Measurements from ENCODE around the gene BRME1. TPM values are rescaled to one million over a fixed set of nuclear protein-coding genes. Genes with fewer than 3 reads are reported as not detected.

BRME1 gene
- total and polyA plus RNA-seq, 2 of the 13 experiments (the other 11 are each of a cell fraction or from before 2014, with no cell fraction given): 0.74 to 1.5 TPM

- TF ChIP-seq PLSCR1 (CRISPR knock-in tag; IDR thresholded peaks at IDR 0.05; ENCODE audit: borderline replicate concordance) (no peak), NR0B2 (CRISPR knock-in tag; IDR thresholded peaks at IDR 0.05) (no peak), TAF1 (CRISPR knock-in tag; IDR thresholded peaks at IDR 0.05) (peak; percentile 24; the same call in 1 of the 2 replicates), HINFP (CRISPR knock-in tag; IDR thresholded peaks at IDR 0.05; ENCODE audit: low read depth) (no peak), FOXC1 (CRISPR knock-in tag; IDR thresholded peaks at IDR 0.05; ENCODE audit: borderline replicate concordance) (peak; percentile 35; the same call in 1 of the 2 replicates), ZNF737 (CRISPR knock-in tag; IDR thresholded peaks at IDR 0.05; ENCODE audit: borderline replicate concordance) (no peak), RARG (CRISPR knock-in tag; IDR thresholded peaks at IDR 0.05; ENCODE audit: low read depth) (0 out of 2 replicates have a peak, but pooled peaks have one; percentile 43), KAT8 (CRISPR knock-in tag; IDR thresholded peaks at IDR 0.05) (peak; percentile 74), ZNF619 (CRISPR knock-in tag; IDR thresholded peaks at IDR 0.05) (no peak; the same call in none of the 2 replicates), ETS1 (CRISPR knock-in tag; IDR thresholded peaks at IDR 0.05) (no peak), RFX3 (CRISPR knock-in tag; IDR thresholded peaks at IDR 0.05) (no peak), KLF15 (CRISPR knock-in tag; IDR thresholded peaks at IDR 0.05; ENCODE audit: borderline replicate concordance) (no peak; the same call in 1 of the 2 replicates), MBD4 (IDR thresholded peaks at IDR 0.05; ENCODE audit: borderline replicate concordance, low read length) (no peak), ZNF770 (CRISPR knock-in tag; IDR thresholded peaks at IDR 0.05) (0 out of 2 replicates have a peak, but pooled peaks have one; percentile 25), AHDC1 (CRISPR knock-in tag; IDR thresholded peaks at IDR 0.05; ENCODE audit: borderline replicate concordance) (0 out of 2 replicates have a peak, but pooled peaks have one; percentile 30)
Measured at GRCh38 chr19:13880059-13881043, 25.6 kb downstream of the BRME1 start (continued).
